NCI-H2029 (cell line): ENCODE results near the gene DDX42.
"Not testable (repeated sequence)": the region's sequence is repeated elsewhere in the genome, so short reads cannot be mapped to it uniquely, and the experiment has no call there.

Source experiments
- DNase-seq: peaks from one replicate; lab custom pipeline; 2025; lab: John Stamatoyannopoulos, UW

DDX42 gene

GRCh38 chr17:63780928-63781327 is 7.0 kb downstream of the DDX42 start:
- DNase-seq, result no peak

GRCh38 chr17:63783522-63783921 is 9.6 kb downstream of the DDX42 start:
- DNase-seq, result no peak

GRCh38 chr17:63785556-63785955 is 11.6 kb downstream of the DDX42 start:
- DNase-seq, result no peak

GRCh38 chr17:63786117-63786516 is 12.1 kb downstream of the DDX42 start:
- DNase-seq, result no peak

GRCh38 chr17:63786971-63787711 is 13.2 kb downstream of the DDX42 start:
- no peak for DNase-seq

- DNase-seq, result no peak
Measured at GRCh38 chr17:63790057-63790456, 16.1 kb downstream of the DDX42 start.

GRCh38 chr17:63792055-63792729 is 18.2 kb downstream of the DDX42 start:
- no peak for DNase-seq

GRCh38 chr17:63796375-63796774 is 22.4 kb downstream of the DDX42 start:
- DNase-seq, result not testable (repeated sequence)

- DNase-seq, result no peak
Measured at GRCh38 chr17:63798572-63799106, 24.7 kb downstream of the DDX42 start.

GRCh38 chr17:63800783-63801182 is 26.8 kb downstream of the DDX42 start:
- no peak for DNase-seq

- no peak for DNase-seq
Measured at GRCh38 chr17:63804328-63804727, 30.4 kb downstream of the DDX42 start.

- no peak for DNase-seq
Measured at GRCh38 chr17:63805591-63805990, 31.6 kb downstream of the DDX42 start.

GRCh38 chr17:63809970-63810369 is 36.0 kb downstream of the DDX42 start:
- DNase-seq, result no peak

- no peak for DNase-seq
Measured at GRCh38 chr17:63816123-63816522, 42.2 kb downstream of the DDX42 start.

- DNase-seq, result no peak
Measured at GRCh38 chr17:63816669-63817068, 42.7 kb downstream of the DDX42 start.

- DNase-seq, result no peak
Measured at GRCh38 chr17:63817736-63818385, 43.9 kb downstream of the DDX42 start.

- no peak for DNase-seq
Measured at GRCh38 chr17:63819131-63819530, 45.2 kb downstream of the DDX42 start.

GRCh38 chr17:63819585-63820537 is 45.9 kb downstream of the DDX42 start:
- no peak for DNase-seq

GRCh38 chr17:63820963-63821561 is 47.1 kb downstream of the DDX42 start:
- DNase-seq, result no peak

- DNase-seq, result no peak
Measured at GRCh38 chr17:63821804-63822203, 47.8 kb downstream of the DDX42 start.

GRCh38 chr17:63822537-63822936 is 48.6 kb downstream of the DDX42 start:
- no peak for DNase-seq
